Heart right ventricle (tissue), 16 donors: ENCODE results near the gene FAM163B. TPM values are rescaled to one million over a fixed set of nuclear protein-coding genes. Genes with fewer than 3 reads are reported as not detected.

Source experiments
- ATAC-seq, 8 donors: fragments of 200-7000 bp; cut with Tn5 transposase; one replicate each; pipeline ENCODE4 v1.9.1; 2020; ENCODE audit warnings: mild to moderate bottlenecking in 8 of 8, moderate library complexity in 8 of 8, moderate number of reproducible peaks in 1 of 8
- DNase-seq, 2 donors: peaks; one replicate each; pipeline ENCODE4 v3.0.0-alpha.2; 2020
- H3K27ac ChIP-seq, 10 donors: fragments of 200-600 bp; sonication (generic) in 2 of 10; one replicate each; pipeline versions ENCODE4 v1.5.0 to v1.8.0; 2020 to 2022; ENCODE audit warnings: mild to moderate bottlenecking in 3 of 10
- H3K27me3 ChIP-seq, 7 donors: fragments of 200-600 bp; one replicate each; pipeline ENCODE4 v1.8.0; 2021 to 2022; ENCODE audit warnings: mild to moderate bottlenecking in 2 of 7
- H3K36me3 ChIP-seq, 9 donors: fragments of 200-600 bp; sonication (generic) in 1 of 9; one replicate each; pipeline versions ENCODE4 v1.5.0 to v1.8.0; 2020 to 2022; ENCODE audit warnings: mild to moderate bottlenecking in 2 of 9
- H3K4me1 ChIP-seq, 9 donors: fragments of 200-600 bp; sonication (generic) in 1 of 9; one replicate each; pipeline versions ENCODE4 v1.5.0 to v1.8.0; 2020 to 2022; ENCODE audit warnings: mild to moderate bottlenecking in 4 of 9
- H3K4me3 ChIP-seq, 10 donors: fragments of 200-600 bp; sonication (generic) in 2 of 10; one replicate each; pipeline versions ENCODE4 v1.5.0 to v1.8.0; 2020 to 2022; ENCODE audit warnings: mild to moderate bottlenecking in 7 of 10, moderate library complexity in 2 of 10
- H3K9me3 ChIP-seq, 11 donors: fragments of 200-600 bp in 10 of 11; sonication (generic) in 2 of 11; one replicate each; pipeline versions ENCODE4 v1.5.0 to v1.8.0; 2013 to 2022; ENCODE audit warnings: mild to moderate bottlenecking in 2 of 11, control low read depth in 1 of 11, moderate library complexity in 1 of 11
- WGBS, 2 donors: extraction: QIAGEN DNeasy Blood & Tissue Kit; methylation state at CpG; one replicate each; pipeline ENCODE4 v1.1.7; 2013; ENCODE audit warnings: inconsistent platforms in 1 of 2; 5-methylcytosine and 5-hydroxymethylcytosine counted together
- intact Hi-C, 10 donors: fragments of 100-400 bp; cut with DNase I; formaldehyde crosslinking; loops; one replicate each; pipeline versions ENCODE4 v1.11.1 to v1.14.2; 2022
- polyA plus RNA-seq, 2 donors: library from polyadenylated mRNA; stranded (reverse); fragments of 200-250 nt; gene quantifications; one replicate each; pipeline ENCODE4 v1.2.3, GENCODE V29; 2013
- total RNA-seq, 10 donors: library from RNA; stranded (reverse); fragmentation: NEBNext Ultra II Directional in 3 of 10; extraction: Animal tissue kit (Norgen Biotek cat#: 25700) in 3 of 10; gene quantifications; one replicate each; pipeline versions ENCODE4 v1.2.1 to v1.2.4, GENCODE V29; 2021 to 2023
- TF ChIP-seq, protein P1 (sequence below), 9 donors: fragments of 200-600 bp; sonication (generic) in 2 of 9; IDR thresholded peaks; one replicate each; pipeline versions ENCODE4 v1.5.0 to v1.8.0; 2021 to 2022; ENCODE audit warnings: antibody characterized with exemption in 9 of 9, mild to moderate bottlenecking in 5 of 9, moderate library complexity in 1 of 9
- donor health status: Arrhythmogenic right ventricular cardiomyopathy.
- donor health status: ischemic (EF 13 %, LVEDD 7.1; RV severe dilation, severe dysfunction).
- donor health status: healthy with polysubstance abuse.
- donor health status: DM: no; HTN: yes; CAD: no.
- donor health status: DM: no; HTN: no; CAD: no.
- donor health status: ischemic (EF 25% LVEDD 6.9; RV normal size, moderate dysfunction).
- donor health status: ischemic (EF 25% LVEDD 5.7; RV mildly dilated, moderate dysfunction).
- donor health status: healthy.
- donor health status: DM: yes; HTN: yes; CAD: no.
- donor health status: Ischemic cardiomyopathy.
- donor health status: ischemic (EF 35%, LVEDD 5.7; RV mildly dilated, moderate dysfunction).
- donor health status: nonischemic (EF 11% LVEDD 7.7; RV severe dilation, severe dysfunction).
- donor health status: DM: yes; HTN: yes; CAD: no.
- donor health status: PGD.
- donor health status: ischemic (EF 29% LVEDD 5.4; RV normal size, mild dysfunction).
- donor health status: nonischemic (EF 23%, LVEDD 6.1; RV moderate dilation, normal function).

FAM163B gene
- total and polyA plus RNA-seq, 12 donors = 0.19 TPM; not detected in 11

DNA sequence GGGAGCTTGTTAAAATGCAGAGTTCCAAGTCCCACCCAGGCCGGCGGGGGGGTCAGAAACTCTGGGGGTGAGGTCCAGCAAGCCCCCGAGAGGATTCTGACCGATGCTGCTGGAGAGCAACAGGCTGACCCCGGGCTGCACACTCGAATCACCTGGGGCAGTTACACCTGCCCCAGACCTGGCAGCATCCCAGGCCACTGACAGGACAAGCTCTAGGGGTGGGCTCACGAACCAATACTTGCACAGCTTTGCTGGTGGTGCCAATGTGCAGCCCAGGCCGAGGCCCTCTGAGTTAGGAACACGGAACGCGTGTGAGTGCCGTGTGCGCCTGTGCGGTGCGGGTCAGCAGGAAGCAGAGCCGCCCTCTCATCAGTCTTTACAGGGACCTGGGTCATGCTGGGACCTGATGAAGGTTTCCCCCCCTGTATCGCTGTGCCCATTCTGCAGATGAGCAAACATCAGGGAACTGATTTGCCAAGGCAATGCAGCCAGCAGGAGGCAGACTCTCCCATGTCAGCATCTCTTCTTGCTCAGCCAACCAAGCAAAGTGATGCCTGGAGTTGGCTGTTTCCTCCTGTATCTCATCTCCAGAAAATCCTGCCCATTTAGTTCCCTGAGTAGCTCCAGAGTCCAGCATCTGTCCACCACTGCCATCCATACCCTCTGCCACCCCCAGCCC lies 16.3 kb downstream of the FAM163B start:
- 78 to 82% methylated on average over 17 of the region's 17 CpGs for WGBS, 2 donors
- intact Hi-C loops = no loop called here
- H3K9me3 ChIP-seq = peaks cover 0 to 17% (median 16%) of the 10 kb centered on the region in 11 donors
- no peaks in the 10 kb centered on the region for H3K4me1 ChIP-seq
- H3K36me3 ChIP-seq = no peaks in the 10 kb centered on the region
- no peak overlapping the region for H3K4me3 ChIP-seq
- peak in 1 of 8 donors; percentile 28 for ATAC-seq
- TF ChIP-seq, protein P1, sequence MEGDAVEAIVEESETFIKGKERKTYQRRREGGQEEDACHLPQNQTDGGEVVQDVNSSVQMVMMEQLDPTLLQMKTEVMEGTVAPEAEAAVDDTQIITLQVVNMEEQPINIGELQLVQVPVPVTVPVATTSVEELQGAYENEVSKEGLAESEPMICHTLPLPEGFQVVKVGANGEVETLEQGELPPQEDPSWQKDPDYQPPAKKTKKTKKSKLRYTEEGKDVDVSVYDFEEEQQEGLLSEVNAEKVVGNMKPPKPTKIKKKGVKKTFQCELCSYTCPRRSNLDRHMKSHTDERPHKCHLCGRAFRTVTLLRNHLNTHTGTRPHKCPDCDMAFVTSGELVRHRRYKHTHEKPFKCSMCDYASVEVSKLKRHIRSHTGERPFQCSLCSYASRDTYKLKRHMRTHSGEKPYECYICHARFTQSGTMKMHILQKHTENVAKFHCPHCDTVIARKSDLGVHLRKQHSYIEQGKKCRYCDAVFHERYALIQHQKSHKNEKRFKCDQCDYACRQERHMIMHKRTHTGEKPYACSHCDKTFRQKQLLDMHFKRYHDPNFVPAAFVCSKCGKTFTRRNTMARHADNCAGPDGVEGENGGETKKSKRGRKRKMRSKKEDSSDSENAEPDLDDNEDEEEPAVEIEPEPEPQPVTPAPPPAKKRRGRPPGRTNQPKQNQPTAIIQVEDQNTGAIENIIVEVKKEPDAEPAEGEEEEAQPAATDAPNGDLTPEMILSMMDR (IDR thresholded peaks at IDR 0.05) = peak in 3 of 9 donors; percentile 6 to 19 (median 18)
- H3K27me3 ChIP-seq = peaks cover 0 to 25% (median 4%) of the 10 kb centered on the region in 7 donors
- no peak overlapping the region for H3K27ac ChIP-seq
- no peak for DNase-seq

DNA sequence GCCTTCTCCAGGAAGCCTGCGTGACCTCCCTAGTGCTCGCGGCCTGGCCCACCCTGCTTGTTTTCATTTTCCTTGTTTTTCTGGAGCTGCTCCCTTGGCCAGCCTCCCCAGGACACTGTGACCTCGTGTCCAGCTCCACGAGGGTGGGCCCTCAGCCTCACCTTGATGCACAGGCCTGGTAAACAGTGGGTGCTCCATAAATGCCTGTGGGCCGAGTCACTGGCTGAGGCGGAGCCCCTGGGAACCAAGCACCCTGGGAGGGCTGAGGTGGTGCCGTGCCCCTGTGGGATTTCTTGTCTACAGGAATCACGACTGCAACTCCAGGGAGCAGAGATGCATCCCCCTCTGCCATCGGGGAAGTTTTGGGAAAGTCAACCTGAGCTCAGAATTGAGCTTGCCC lies 17.2 kb downstream of the FAM163B start:
- Histone ChIP-seq H3K9me3 (peaks cover 0 to 8% (median 7%) of the 10 kb centered on the region in 11 donors), H3K27me3 (peaks cover 0 to 31% (median 10%) of the 10 kb centered on the region in 7 donors), H3K4me1 (no peaks in the 10 kb centered on the region), H3K27ac (no peak overlapping the region), H3K4me3 (no peak overlapping the region), H3K36me3 (no peaks in the 10 kb centered on the region)
- DNase-seq (no peak), ATAC-seq (no peak)
- 68 to 69% methylated on average over 10 of the region's 10 CpGs for WGBS, 2 donors
- TF ChIP-seq, protein P1 (IDR thresholded peaks at IDR 0.05) = no peak
- intact Hi-C loops = no loop called here

DNA sequence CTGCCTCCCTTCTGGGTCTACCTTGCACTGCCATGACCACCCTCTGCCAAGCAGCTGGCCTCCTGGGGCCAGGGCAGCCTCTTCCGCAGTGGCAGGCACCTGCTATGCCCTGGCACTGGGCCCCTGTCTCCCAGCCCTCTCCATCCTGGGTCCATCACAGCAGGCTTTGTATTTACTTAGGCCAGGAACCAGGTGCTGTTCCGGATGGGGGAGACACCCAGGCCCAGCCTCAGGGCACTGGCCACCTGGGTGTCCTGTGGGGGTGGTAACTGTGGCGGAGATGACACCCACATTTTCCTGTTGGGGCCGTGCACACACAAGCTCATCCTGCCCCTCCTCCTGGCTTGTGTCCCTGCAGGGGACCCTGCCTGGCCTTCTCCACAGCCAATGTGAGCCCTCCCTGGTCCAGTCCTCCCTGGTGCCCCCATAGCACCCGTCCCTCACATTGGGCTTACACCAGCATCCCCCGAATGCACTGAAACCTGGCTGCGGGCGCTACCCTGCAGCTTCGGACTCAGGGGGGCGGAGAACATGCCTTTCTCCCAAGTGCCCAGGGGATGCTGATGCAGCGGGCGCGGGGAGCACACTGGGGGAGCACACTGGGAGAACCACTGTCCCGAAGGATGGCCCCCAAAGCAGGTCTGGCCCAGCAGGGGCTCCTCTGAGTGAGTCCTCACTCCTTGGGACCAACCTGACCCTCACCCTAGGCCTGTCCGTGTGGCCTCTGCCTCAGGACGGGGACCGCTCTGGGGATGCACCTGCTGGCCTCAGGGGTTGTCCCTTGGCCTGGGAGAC lies 17.9 kb downstream of the FAM163B start:
- Histone ChIP-seq H3K9me3 (peaks cover 0 to 2% (median 0%) of the 10 kb centered on the region in 11 donors), H3K27me3 (peaks cover 0 to 37% (median 17%) of the 10 kb centered on the region in 7 donors), H3K4me1 (no peaks in the 10 kb centered on the region), H3K4me3 (no peak overlapping the region), H3K36me3 (no peaks in the 10 kb centered on the region), H3K27ac (no peak overlapping the region)
- no peak for ATAC-seq
- TF ChIP-seq, protein P1 (IDR thresholded peaks at IDR 0.05) = no peak
- intact Hi-C loops = no loop called here
- DNase-seq = no peak
- 87 to 91% methylated on average over 17 of the region's 17 CpGs for WGBS, 2 donors

DNA sequence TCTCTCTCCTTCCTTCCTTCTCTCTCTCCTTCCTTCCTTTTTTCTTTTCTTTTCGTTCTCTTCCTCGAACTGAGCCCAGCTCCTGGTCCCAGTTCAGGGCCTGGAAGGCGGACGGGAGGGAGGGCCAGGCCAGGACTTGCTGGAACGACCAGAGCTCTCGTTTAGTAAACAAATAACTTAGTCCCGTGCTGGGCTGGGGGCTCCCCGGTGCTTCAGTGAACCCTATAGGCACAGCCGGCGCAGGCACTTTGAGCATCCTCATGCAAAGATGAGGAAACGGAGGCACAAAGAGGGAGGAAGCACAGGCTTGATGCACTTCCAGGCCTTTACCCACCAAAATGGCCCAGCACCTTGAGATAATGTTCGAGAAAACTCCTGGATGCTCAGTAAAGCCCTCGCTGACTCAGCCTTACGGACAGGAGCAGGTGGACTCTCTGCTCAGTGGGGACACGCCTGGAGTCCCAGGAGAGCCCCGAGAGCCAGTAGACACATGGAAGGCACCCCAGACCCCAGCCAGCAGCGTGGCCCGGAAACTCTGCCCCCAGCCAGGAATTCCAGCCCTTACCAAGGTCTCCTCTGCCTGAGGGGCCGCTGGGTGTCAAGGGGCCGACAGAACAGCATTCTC lies 18.8 kb downstream of the FAM163B start:
- TF ChIP-seq, protein P1 (IDR thresholded peaks at IDR 0.05) = no peak
- H3K27ac ChIP-seq = no peak overlapping the region
- peaks cover 0 to 10% (median 5%) of the 10 kb centered on the region in 9 donors for H3K4me1 ChIP-seq
- H3K9me3 ChIP-seq = no peaks in the 10 kb centered on the region
- peaks cover 0 to 47% (median 26%) of the 10 kb centered on the region in 7 donors for H3K27me3 ChIP-seq
- intact Hi-C loops = no loop called here
- DNase-seq (no peak), ATAC-seq (no peak)
- no peaks in the 10 kb centered on the region for H3K36me3 ChIP-seq
- 71 to 73% methylated on average over 20 of the region's 20 CpGs for WGBS, 2 donors
- no peak overlapping the region for H3K4me3 ChIP-seq
